ENCODE data around the gene HTD2.

DNA sequence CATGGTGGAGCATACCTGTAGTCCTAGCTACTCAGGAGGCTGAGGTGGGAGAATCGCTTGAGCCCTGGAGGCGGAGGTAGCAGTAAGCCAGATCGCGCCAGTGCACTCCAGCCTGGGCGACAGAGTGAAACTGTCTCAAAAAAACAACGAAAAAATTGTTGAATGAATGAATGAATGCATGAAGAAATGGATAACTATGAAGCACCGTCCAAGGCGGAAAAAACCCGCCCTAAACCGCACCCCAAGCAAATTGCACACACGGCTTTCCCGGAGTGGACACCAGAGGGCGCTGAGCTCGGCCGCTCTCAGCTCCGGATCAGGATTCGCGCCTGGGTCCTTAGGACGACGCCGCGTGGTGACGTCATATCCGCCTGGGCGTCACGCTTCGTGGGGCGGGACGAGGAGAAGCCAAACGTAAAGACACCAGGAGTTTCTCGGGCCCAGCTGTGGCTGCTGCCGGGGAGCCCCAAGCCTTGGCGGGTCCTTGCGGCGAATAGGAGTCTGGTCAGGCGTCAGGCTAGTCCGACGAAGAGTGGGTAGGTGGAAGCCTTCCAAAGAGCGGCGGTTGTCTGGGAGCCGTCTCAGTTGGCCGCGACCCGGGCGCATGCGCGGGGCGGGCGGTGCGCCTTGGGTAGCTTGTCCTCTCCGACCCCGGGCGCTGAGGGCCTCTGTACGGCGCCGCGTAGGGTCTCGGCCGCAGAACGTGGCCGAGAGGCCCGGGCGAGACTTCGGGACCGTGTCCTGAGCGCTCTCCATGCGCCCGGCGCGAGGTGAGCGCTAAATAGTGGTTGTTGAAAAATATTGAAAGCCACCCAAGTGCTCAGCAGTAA lies at the start of gene HTD2, which contains the start of gene RPP14:
- TF ChIP-seq EZH2 (IDR thresholded peaks at IDR 0.05; ENCODE audit: borderline replicate concordance, low read depth, low read length, severe bottlenecking) = no peak
- TF ChIP-seq POLR2AphosphoS5 (IDR thresholded peaks at IDR 0.05; ENCODE audit: insufficient read depth, low read depth, low read length) = peak; percentile 92
- TF ChIP-seq, protein P1, sequence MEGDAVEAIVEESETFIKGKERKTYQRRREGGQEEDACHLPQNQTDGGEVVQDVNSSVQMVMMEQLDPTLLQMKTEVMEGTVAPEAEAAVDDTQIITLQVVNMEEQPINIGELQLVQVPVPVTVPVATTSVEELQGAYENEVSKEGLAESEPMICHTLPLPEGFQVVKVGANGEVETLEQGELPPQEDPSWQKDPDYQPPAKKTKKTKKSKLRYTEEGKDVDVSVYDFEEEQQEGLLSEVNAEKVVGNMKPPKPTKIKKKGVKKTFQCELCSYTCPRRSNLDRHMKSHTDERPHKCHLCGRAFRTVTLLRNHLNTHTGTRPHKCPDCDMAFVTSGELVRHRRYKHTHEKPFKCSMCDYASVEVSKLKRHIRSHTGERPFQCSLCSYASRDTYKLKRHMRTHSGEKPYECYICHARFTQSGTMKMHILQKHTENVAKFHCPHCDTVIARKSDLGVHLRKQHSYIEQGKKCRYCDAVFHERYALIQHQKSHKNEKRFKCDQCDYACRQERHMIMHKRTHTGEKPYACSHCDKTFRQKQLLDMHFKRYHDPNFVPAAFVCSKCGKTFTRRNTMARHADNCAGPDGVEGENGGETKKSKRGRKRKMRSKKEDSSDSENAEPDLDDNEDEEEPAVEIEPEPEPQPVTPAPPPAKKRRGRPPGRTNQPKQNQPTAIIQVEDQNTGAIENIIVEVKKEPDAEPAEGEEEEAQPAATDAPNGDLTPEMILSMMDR (IDR thresholded peaks at IDR 0.05; ENCODE audit: extremely low read depth in 1 of 2, insufficient read depth in 1 of 2, low read depth in 1 of 2, low read length in 2 of 2) = peak; percentile 98

Measured in endothelial cell of umbilical vein (primary cell).